B cell (primary cell): Measurements from ENCODE around the gene TTLL8. TPM values are rescaled to one million over a fixed set of nuclear protein-coding genes. Genes with fewer than 3 reads are reported as not detected.

ENCODE experiments used
- ATAC-seq: fragments of 200-7000 bp; cut with Tn5 transposase; one replicate; pipeline ENCODE4 v1.10.0; 2021; ENCODE audit warnings: low read depth, mild to moderate bottlenecking, moderate number of reproducible peaks, moderate library complexity
- CTCF ChIA-PET: fragments of 350-600 bp; sonication (Branson Sonifier 250); formaldehyde crosslinking; loops from one replicate; lab custom pipeline; 2021; ENCODE audit warnings: antibody characterized with exemption, inconsistent platforms; lab: Charles Lee
- POLR2A ChIA-PET: fragments of 350-600 bp; sonication (Branson Sonifier 250); formaldehyde crosslinking; loops from one replicate; lab custom pipeline; 2021; ENCODE audit warnings: antibody characterized with exemption; lab: Charles Lee
- DNase-seq: peaks from one replicate; pipeline ENCODE4 v3.0.0; 2013
- H2AFZ ChIP-seq: 2 replicates; pipeline ENCODE4 v1.6.1; 2012; ENCODE audit warnings: mild to moderate bottlenecking, low read depth, low read length; ENCODE audit not compliant: insufficient read depth, poor library complexity, severe bottlenecking
- H3K27ac ChIP-seq, 2 donors: 1 replicate in 1 of 2; 2 replicates in 1 of 2; pipeline ENCODE4 v1.5.1; 2012 to 2013; ENCODE audit warnings: low read length in 2 of 2, mild to moderate bottlenecking in 2 of 2, moderate library complexity in 1 of 2
- H3K27me3 ChIP-seq, 4 experiments: fragments of 200-600 bp in 1 of 4; sonication (generic) in 1 of 4; replicated peaks in 1 of 4; 1 replicate in 2 of 4; 2 replicates in 2 of 4; pipeline versions ENCODE4 v1.6.1 to v1.7.0; 2013 to 2016; ENCODE audit warnings: low read length in 3 of 4, mild to moderate bottlenecking in 2 of 4, mixed read lengths in 1 of 4, moderate library complexity in 1 of 4; ENCODE audit not compliant: insufficient read depth in 4 of 4, control insufficient read depth in 3 of 4; ENCODE audit errors: control extremely low read depth in 1 of 4
- H3K36me3 ChIP-seq, 2 experiments: replicated peaks in 1 of 2; 1 replicate in 1 of 2; 2 replicates in 1 of 2; pipeline versions ENCODE4 v1.6.1 to v1.7.1; 2013; ENCODE audit warnings: low read length in 1 of 2; ENCODE audit not compliant: insufficient read depth in 2 of 2, control insufficient read depth in 1 of 2; ENCODE audit errors: control extremely low read depth in 1 of 2, extremely low read depth in 1 of 2
- H3K4me1 ChIP-seq, 2 donors: fragments of 200-600 bp in 1 of 2; sonication (generic) in 1 of 2; 1 replicate in 1 of 2; 2 replicates in 1 of 2; pipeline versions ENCODE4 v1.5.1 to v1.6.1; 2013 to 2017; ENCODE audit warnings: low read length in 2 of 2; ENCODE audit not compliant: control insufficient read depth in 2 of 2, insufficient read depth in 2 of 2
- H3K4me2 ChIP-seq: replicated peaks from 2 replicates; pipeline ENCODE3; 2012; ENCODE audit warnings: mild to moderate bottlenecking, low read depth, low read length; ENCODE audit not compliant: poor library complexity, severe bottlenecking
- H3K4me3 ChIP-seq, 5 experiments: fragments of 200-600 bp in 1 of 5; sonication (generic) in 1 of 5; 1 replicate in 3 of 5; 2 replicates in 2 of 5; pipeline versions ENCODE4 v1.5.1 to v1.7.0; 2011 to 2016; ENCODE audit warnings: low read length in 4 of 5, mild to moderate bottlenecking in 4 of 5, low read depth in 2 of 5, control low read depth in 1 of 5, moderate library complexity in 1 of 5; ENCODE audit not compliant: insufficient read depth in 1 of 5; ENCODE audit errors: control extremely low read depth in 1 of 5, extremely low read depth in 1 of 5
- H3K79me2 ChIP-seq: fragments of 200-600 bp; sonication (generic); one replicate; pipeline ENCODE4 v1.6.0; 2016; ENCODE audit warnings: low read length; ENCODE audit not compliant: control insufficient read depth, insufficient read depth
- H3K9ac ChIP-seq: fragments of 200-600 bp; sonication (generic); 2 replicates; pipeline ENCODE4 v1.6.1; 2017; ENCODE audit warnings: mild to moderate bottlenecking, low read length, moderate library complexity
- H3K9me3 ChIP-seq, 3 donors: one replicate each; pipeline versions ENCODE4 v1.6.1 to v1.7.1; 2013; ENCODE audit warnings: low read length in 2 of 3; ENCODE audit not compliant: control insufficient read depth in 2 of 3, insufficient read depth in 1 of 3; ENCODE audit errors: control extremely low read depth in 1 of 3
- H4K20me1 ChIP-seq: 2 replicates; pipeline ENCODE4 v1.6.0; 2012; ENCODE audit warnings: mild to moderate bottlenecking, low read length; ENCODE audit not compliant: insufficient read depth, control insufficient read depth, poor library complexity, severe bottlenecking
- H3K27ac Mint-ChIP-seq: one replicate; pipeline ENCODE4 v1.8.0; 2021; ENCODE audit warnings: mixed read lengths
- H3K27me3 Mint-ChIP-seq: one replicate; pipeline ENCODE4 v1.8.0; 2021; ENCODE audit warnings: mixed read lengths
- H3K4me1 Mint-ChIP-seq: one replicate; pipeline ENCODE4 v1.8.0; 2021; ENCODE audit warnings: mixed read lengths
- H3K4me3 Mint-ChIP-seq: one replicate; pipeline ENCODE4 v1.8.0; 2021; ENCODE audit warnings: mixed read lengths
- H3K9me3 Mint-ChIP-seq: one replicate; pipeline ENCODE4 v1.8.0; 2022; ENCODE audit warnings: mixed read lengths; ENCODE audit not compliant: insufficient read depth
- CTCF ChIP-seq: fragments of 200-600 bp; IDR thresholded peaks from one replicate; pipeline ENCODE4 v1.8.0; 2022; ENCODE audit warnings: antibody characterized with exemption, mild to moderate bottlenecking
- EZH2 ChIP-seq: IDR thresholded peaks from 2 replicates; pipeline ENCODE4 v1.6.1; 2012; ENCODE audit warnings: borderline replicate concordance, low read depth, mild to moderate bottlenecking, moderate library complexity, low read length; ENCODE audit not compliant: insufficient read depth, poor library complexity, severe bottlenecking
- WGBS: methylation state at CpG from one replicate; pipeline ENCODE4 v1.1.5; 2013; ENCODE audit warnings: missing lambda C conversion rate; ENCODE audit not compliant: insufficient coverage; 5-methylcytosine and 5-hydroxymethylcytosine counted together
- intact Hi-C: fragments of 100-400 bp; cut with micrococcal nuclease; formaldehyde crosslinking; loops from one replicate; pipeline ENCODE4 v1.10.0; 2022
- polyA plus RNA-seq: library from polyadenylated mRNA; depleted of rRNA; stranded (reverse); fragments of >200 nt; gene quantifications from 2 replicates; pipeline ENCODE4 v1.2.3, GENCODE V29; 2012
- total RNA-seq, 2 donors: library from RNA; stranded (reverse); fragments of 120-200 nt in 1 of 2; gene quantifications; 1 replicate in 1 of 2; 2 replicates in 1 of 2; pipeline versions ENCODE4 v1.2.3 to v1.2.4, GENCODE V29; 2013 to 2022

The TTLL8 gene
- total and polyA plus RNA-seq, 2 donors (not counting 1 experiment from before 2014, with no cell fraction given), result not detected

DNA sequence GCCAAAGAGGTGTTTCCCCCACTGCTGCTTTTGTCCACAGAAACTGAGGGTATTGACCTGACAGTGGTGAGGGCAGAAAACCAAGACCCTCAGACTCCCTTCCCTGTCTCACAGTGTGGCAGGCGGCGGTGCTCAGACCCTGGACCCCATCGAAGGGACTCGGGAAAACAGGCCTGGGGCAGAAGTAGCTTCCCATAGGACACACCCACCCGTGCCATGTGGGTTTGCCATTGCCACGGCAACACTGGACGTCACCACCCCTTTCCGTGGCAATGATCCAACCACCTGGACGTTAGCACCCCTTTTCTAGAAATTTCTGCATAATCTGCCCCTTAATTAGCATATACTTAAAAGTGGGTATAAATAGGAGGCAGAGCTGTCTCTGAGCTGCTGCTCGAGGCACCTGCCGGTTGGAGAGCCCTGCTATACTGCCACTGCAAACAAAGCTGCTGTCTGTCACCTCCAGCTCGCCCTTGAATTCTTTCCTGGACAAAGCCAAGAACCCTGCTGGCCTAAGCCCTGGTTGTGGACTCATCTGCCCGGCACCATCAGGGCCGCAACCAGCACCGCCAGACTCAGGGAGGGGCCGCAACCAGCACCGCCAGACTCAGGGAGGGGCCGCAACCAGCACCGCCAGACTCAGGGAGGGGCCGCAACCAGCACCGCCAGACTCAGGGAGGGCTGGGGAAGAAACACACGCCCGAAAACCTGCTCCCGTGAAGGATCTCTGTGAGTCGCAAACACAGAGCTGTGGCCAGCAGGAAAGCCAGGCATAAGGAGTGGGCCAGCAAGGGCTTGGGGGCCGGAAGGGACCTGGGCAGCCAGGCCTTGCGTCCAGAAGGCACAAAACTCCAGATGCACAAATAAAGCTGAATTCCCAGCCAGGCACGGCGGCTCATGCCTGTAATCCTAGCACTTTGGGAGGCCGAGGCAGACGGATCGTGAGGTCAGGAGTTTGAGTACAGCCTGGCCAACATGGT, 16.7 kb upstream of the TTLL8 start:
- no peaks in the 10 kb centered on the region for H3K36me3 ChIP-seq
- Mint-ChIP-seq H3K9me3 (no peaks in the 10 kb centered on the region), H3K4me1 (peaks cover 4% of the 10 kb centered on the region), H3K4me3 (no peak overlapping the region), H3K27ac (no peak overlapping the region), H3K27me3 (peaks cover 10% of the 10 kb centered on the region)
- H3K9me3 ChIP-seq, result no peaks in the 10 kb centered on the region
- no peak overlapping the region for H2AFZ ChIP-seq
- H3K79me2 ChIP-seq, result no peaks in the 10 kb centered on the region
- ChIA-PET CTCF (no interaction called here), POLR2A (no interaction called here)
- no peaks in the 10 kb centered on the region for H3K27me3 ChIP-seq
- H3K4me1 ChIP-seq, result no peaks in the 10 kb centered on the region
- no peak overlapping the region for H3K27ac ChIP-seq
- H3K9ac ChIP-seq, result no peak overlapping the region
- intact Hi-C loops, result no loop called here
- 91% methylated on average over 30 of the region's 32 CpGs for WGBS
- H4K20me1 ChIP-seq, result no peaks in the 10 kb centered on the region
- no peak for DNase-seq
- no peak overlapping the region for H3K4me2 ChIP-seq
- H3K4me3 ChIP-seq, result no peak overlapping the region
- no peak for ATAC-seq
- no peak for TF ChIP-seq CTCF
- TF ChIP-seq EZH2, result no peak

DNA sequence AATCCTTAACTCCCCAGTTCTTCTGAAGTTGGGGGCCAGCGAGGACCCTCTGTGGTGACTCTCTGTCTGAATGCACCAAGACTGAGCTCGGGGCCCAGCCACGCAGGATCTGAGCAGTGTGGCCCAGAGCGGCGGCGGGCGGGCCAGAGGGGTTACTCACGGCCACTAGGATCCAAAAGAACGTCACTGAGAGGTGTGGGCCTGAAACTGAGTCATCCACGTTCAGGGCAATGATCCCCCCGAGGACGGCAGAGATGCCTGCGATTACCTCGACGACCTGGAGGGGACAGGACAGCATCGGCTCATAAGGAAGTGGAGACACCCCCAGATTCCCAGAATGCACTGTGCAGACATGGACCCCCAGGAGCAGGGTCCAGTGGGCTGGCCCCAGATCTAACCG, 16.0 kb upstream of the TTLL8 start:
- no peak for DNase-seq
- Histone ChIP-seq H3K9me3 (no peaks in the 10 kb centered on the region), H3K36me3 (no peaks in the 10 kb centered on the region), H3K9ac (no peak overlapping the region), H3K27ac (no peak overlapping the region), H4K20me1 (no peaks in the 10 kb centered on the region), H3K4me2 (no peak overlapping the region), H3K4me3 (no peak overlapping the region), H3K4me1 (no peaks in the 10 kb centered on the region), H3K27me3 (peaks cover 0 to 2% (median 0%) of the 10 kb centered on the region in 4 experiments), H2AFZ (no peak overlapping the region), H3K79me2 (no peaks in the 10 kb centered on the region)
- ATAC-seq, result no peak
- H3K27me3 Mint-ChIP-seq, result peaks cover 3% of the 10 kb centered on the region
- H3K27ac Mint-ChIP-seq, result no peak overlapping the region
- H3K4me3 Mint-ChIP-seq, result no peak overlapping the region
- H3K4me1 Mint-ChIP-seq, result peaks cover 4% of the 10 kb centered on the region
- H3K9me3 Mint-ChIP-seq, result no peaks in the 10 kb centered on the region
- ChIA-PET CTCF (no interaction called here), POLR2A (no interaction called here)
- WGBS, result 85% methylated on average over 17 of the region's 17 CpGs
- intact Hi-C loops, result no loop called here
- TF ChIP-seq CTCF, result no peak
- TF ChIP-seq EZH2, result no peak
